GM21786 (cell line): ENCODE data around the gene P2RY11.

Experiments used
- ATAC-seq: cut with Tn5 transposase; IDR thresholded peaks from one replicate; pipeline ENCODE4 v1.9.1; 2021; ENCODE audit not compliant: unreplicated experiment

The P2RY11 gene

DNA sequence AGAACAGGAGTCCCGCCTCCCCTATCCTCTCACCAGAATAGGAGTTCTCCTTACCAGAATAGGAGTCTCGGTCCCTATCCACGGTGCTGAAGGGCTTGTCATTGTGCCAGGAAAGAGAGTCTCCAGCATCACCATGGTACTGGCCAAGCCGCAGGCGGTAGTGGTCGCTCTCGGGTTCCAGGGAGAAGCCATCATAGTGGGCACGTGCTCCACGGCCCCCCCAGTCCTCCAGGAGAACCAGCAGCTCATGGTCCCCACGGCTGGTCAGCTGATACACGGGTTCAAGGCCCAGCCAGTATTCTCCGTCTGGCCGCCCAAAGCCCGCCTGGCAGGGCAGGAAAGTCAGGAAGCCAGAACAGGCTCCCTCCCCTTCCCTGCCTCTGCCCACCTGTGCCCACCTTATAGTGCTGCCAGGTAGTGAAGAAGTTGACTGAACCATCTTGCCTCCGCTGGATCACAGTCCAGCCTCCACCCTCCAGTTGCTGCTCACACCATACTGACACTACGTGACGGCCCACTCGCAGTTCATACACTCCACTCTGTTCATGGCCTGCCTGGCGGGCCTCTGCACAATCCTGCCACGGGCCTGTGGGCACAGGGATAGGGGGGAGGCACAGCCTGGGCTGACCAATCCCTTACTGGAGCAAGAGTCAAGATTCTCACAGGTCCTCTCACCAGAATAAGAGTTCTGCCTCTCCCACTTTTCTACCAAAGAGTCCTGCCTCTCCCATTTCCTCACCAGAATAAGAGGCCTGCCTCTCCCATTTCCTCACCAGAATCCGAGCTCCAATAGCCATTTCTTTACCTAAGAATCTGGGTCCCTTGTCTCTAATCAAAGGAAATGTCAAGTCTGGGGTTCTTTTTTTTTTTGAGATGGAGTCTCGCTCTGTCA, 18.0 kb upstream of the P2RY11 start:
- no peak for ATAC-seq

DNA sequence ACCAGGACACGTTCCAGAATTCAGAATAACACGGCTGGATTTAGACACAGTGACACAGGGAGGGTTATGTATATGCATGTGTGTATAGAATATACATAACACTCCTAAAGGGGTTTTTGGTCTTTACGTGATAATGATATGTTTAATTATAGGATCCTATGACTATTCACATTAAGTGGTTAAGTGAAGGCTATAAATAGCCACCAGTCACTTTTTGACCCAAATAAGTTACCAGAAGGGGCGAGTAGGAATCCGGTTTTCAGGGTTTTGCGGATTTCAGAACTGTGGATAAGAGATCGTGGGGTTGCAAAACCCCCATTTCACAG, 15.9 kb upstream of the P2RY11 start:
- no peak for ATAC-seq

DNA sequence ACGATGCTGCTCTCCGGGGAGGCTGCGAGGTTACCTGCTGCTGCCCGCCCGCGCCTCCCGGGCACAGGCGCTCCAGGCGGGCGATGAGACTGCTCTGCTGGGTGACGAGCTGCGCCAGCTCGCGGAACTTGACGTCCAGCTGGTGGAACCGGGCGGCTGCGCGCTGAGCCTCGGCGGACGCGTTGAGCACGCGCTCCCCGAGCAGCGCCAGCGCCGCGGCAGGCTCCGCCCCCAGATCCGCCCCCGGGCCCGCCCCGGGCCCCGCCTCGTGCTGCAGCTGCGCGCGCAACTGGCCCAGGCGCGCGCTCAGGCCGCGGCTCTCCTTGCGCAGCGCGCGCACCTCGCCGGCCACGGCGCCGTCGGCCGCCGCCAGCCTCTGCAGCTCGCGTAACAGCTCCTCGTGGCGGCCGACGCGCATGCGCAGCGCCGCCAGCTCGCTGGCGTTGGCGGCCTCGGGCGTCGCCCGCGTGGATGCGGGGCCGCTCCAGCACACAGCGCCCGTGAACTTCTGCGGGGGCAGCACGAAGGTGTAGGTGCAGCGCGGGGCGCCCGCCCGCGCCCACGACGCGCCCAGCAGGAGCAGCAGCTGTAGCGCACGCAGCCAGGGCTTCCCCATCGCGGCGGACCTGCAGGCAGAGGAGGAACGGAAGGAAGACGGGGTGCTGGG, 15.4 kb upstream of the P2RY11 start:
- ATAC-seq, result peak; percentile 65

- ATAC-seq, result no peak
These were observed 14.9 kb upstream of the P2RY11 start for GRCh38 chr19:10096615-10096963.

DNA sequence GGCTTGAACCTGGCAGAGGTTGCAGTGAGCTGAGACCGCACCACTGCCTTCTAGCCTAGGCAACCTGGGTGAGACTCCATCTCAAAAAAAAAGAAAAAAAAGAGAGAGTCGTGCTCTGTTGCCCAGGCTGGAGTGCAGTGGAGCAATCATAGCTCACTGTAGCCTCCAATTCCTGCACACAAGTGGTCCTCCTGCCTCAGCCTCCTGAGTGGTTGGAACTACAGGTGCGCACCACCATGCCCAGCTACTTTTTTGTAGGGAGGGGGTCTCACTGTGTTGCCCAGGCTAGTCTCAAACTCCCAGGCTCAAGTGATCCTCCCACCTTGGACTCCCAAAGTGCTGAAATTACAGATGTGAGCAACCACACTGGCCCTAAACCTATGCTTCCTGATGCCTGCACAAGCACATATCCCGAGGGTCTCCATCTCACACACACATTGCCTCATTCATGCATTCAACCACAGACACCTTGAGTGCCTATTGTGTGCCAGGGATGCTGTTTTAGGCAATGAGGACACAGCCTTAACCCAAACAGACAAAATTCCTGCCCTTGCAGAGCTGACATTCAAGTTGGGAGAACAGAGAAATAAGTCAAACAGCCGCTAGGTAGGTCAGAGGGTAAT, 11.2 kb upstream of the P2RY11 start:
- ATAC-seq, result no peak

DNA sequence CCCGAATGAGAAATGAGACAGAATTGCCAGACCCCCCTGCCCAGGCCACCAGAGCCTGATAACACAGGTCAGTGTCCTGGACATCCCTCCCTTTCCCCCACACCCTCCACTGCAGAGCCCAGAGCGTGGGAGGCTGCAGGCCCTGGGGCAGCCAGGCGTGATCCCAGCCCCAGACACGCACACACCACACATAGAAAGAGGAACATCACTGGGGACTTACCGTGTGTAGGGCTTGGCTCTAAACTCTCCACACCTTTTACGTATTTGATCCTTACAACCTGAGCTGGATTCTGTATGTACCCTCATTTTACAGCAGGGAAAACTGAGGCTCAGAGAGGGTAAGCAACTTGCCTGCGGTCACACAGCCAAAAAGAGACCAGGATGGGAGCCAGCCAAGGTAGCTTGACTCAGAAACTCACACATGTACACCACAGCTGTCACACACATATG, 8.7 kb upstream of the P2RY11 start:
- no peak for ATAC-seq

- no peak for ATAC-seq
These were observed 7.4 kb upstream of the P2RY11 start for GRCh38 chr19:10104130-10104513.

- peak; percentile 40 for ATAC-seq
These were observed 6.6 kb upstream of the P2RY11 start for GRCh38 chr19:10104665-10105508.

DNA sequence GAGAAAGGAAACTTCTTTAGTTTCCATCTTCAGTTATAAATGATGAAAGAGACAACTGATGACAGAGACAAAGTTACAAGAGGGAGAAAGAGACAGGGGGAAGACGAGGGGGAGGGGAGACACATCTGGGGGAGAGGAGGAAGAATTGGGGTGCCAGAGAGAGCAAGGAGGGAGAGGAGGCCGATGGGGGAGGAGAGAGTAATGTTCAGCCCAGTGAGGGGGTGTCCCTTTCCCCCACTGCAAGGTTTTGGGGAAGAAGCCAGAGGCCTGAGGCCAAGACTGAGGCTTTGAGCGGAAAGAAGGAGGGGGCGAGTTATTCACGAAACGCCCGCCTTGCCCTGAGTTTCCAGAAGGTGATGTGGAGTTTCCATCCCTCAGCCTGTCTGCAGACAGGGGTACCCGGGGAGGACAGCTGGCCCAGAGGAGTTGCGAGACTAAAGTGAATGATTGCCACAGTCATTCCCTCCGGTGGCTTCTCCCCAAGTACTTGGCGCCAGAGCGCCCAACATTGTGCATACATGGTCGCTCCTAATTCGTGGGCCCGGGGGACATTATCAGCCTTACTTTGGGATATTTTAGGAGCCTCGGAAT, 5.9 kb upstream of the P2RY11 start:
- ATAC-seq, result no peak

GRCh38 chr19:10106100-10106936, 5.2 kb upstream of the P2RY11 start, which contains the start of gene PPAN:
Gene PPAN, plus strand, starts transcription at chr19:10106362. Its CDS starts 33 bp downstream, at chr19:10106395.
- ATAC-seq, result peak; percentile 43

GRCh38 chr19:10107254-10107653, 4.2 kb upstream of the P2RY11 start:
- ATAC-seq, result no peak

DNA sequence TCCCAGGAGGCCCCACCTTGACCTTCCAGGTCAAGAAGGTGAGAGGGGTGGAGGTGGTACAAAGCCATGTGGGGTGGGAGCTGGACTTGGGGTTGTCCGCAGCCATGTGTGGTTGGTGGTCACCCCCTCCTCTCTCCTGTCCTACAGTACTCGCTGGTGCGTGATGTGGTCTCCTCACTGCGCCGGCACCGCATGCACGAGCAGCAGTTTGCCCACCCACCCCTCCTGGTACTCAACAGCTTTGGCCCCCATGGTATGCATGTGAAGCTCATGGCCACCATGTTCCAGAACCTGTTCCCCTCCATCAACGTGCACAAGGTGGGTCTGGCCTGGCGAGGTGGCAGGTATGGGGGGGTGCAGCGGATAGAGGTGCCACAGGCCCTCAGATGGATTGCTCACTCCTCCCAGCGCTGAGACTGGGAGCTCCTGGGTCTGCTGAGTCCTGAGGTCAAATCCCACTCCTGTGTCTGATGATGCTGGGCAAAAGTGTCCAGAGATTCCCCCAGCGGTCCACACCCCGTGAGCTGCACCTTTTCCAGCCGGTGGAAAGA, 3.6 kb upstream of the P2RY11 start:
- ATAC-seq, result no peak

- ATAC-seq, result no peak
These were observed 2.0 kb upstream of the P2RY11 start for GRCh38 chr19:10109528-10109927.

- ATAC-seq, result no peak
These were observed 1.2 kb upstream of the P2RY11 start for GRCh38 chr19:10110076-10110971.

- no peak for ATAC-seq
These were observed 548 bp upstream of the P2RY11 start for GRCh38 chr19:10110972-10111317.

GRCh38 chr19:10112037-10112761, 706 bp downstream of the P2RY11 start:
- no peak for ATAC-seq

DNA sequence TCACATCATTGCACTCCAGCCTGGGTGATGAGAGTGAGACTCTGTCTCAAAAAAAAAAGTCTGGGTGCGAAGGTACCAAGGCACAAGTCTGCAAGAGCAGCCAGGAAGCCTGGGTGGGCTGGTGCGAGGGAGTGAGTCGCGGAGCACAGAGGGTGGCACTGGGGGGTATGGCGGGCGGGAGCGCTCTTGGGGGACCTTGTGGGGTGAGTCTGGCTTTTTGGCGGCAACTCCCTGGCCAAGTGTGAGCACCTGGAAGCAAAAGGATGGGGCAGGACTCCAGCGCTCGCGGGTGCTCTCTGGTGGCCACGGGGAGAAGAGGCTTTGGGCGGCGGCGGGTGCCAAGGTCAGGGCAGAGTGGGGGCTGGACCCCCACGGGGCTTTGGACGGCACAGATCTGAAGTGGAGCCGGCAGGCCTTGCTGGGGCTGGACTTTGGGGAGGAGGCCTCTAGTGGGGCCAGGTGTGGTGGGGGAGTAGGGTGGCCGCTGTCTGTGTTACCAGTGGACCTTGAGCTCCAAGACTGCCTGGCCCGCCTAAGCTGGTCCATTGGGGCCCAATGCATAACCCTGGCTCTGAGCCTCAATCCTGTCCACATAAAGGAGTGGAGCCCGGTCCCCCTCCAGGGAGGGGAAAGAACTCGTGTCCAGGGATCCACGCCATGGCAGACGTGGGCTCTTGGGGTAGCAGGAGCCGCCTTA, 1.6 kb downstream of the P2RY11 start:
- no peak for ATAC-seq
